H1 (cell line): Measurements from ENCODE around the gene DENND5B. TPM values are rescaled to one million over a fixed set of nuclear protein-coding genes. Genes with fewer than 3 reads are reported as not detected.

ENCODE experiments used
- CTCF ChIA-PET: fragments of 300-600 bp; sonication (Branson Sonifier 250); formaldehyde crosslinking; loops from one replicate; lab custom pipeline; 2021; ENCODE audit not compliant: partially characterized antibody; lab: Charles Lee
- POLR2A ChIA-PET: fragments of 300-600 bp; sonication (Branson Sonifier 250); formaldehyde crosslinking; loops from one replicate; lab custom pipeline; 2021; ENCODE audit warnings: inconsistent platforms; ENCODE audit not compliant: partially characterized antibody; lab: Charles Lee
- DNase-seq, 2 experiments: peaks; one replicate each; pipeline versions ENCODE4 v3.0.0 to v3.0.0-alpha.2; 2010 to 2022; ENCODE audit warnings: low spot score in 2 of 2, low read depth in 1 of 2, mixed read lengths in 1 of 2
- FAIRE-seq: peaks from 2 replicates; lab custom pipeline; 2011; peaks lifted over from hg19 to GRCh38; lab: Jason Lieb, UNC
- H2AFZ ChIP-seq: 2 replicates; pipeline ENCODE4 v1.8.1; 2012; ENCODE audit warnings: low read length, inconsistent platforms
- H2AK5ac ChIP-seq: 2 replicates; pipeline ENCODE4 v1.6.1; 2013; ENCODE audit warnings: low read depth, low read length
- H2BK120ac ChIP-seq: replicated peaks from 2 replicates; pipeline ENCODE3; 2013; ENCODE audit warnings: low read depth, low read length, inconsistent platforms
- H2BK12ac ChIP-seq: 2 replicates; pipeline ENCODE4 v1.6.1; 2013; ENCODE audit warnings: low read depth, low read length
- H2BK15ac ChIP-seq: 2 replicates; pipeline ENCODE4 v1.6.1; 2013; ENCODE audit warnings: low read length
- H2BK20ac ChIP-seq: 2 replicates; pipeline ENCODE4 v1.6.1; 2013; ENCODE audit warnings: low read length
- H2BK5ac ChIP-seq: 2 replicates; pipeline ENCODE4 v1.6.1; 2013; ENCODE audit warnings: low read depth, low read length
- H3K14ac ChIP-seq: 2 replicates; pipeline ENCODE4 v1.6.1; 2013; ENCODE audit warnings: inconsistent platforms; ENCODE audit not compliant: insufficient read length
- H3K18ac ChIP-seq: 2 replicates; pipeline ENCODE4 v1.6.1; 2013; ENCODE audit warnings: low read length; ENCODE audit errors: extremely low read depth
- H3K23ac ChIP-seq: 2 replicates; pipeline ENCODE4 v1.6.1; 2013; ENCODE audit warnings: inconsistent platforms; ENCODE audit not compliant: insufficient read length
- H3K23me2 ChIP-seq: 2 replicates; pipeline ENCODE4 v1.6.1; 2013; ENCODE audit warnings: low read depth, low read length
- H3K27ac ChIP-seq: 2 replicates; pipeline ENCODE4 v1.6.1; 2011; ENCODE audit warnings: low read depth, low read length, inconsistent platforms
- H3K27me3 ChIP-seq, 4 experiments: replicated peaks in 1 of 4; 1 replicate in 1 of 4; 2 replicates in 3 of 4; pipeline versions ENCODE4 v1.6.1 to v1.8.1; 2011 to 2013; ENCODE audit warnings: low read length in 3 of 4, mild to moderate bottlenecking in 3 of 4, inconsistent platforms in 2 of 4, mixed read lengths in 2 of 4, moderate library complexity in 1 of 4; ENCODE audit not compliant: control insufficient read depth in 3 of 4, insufficient read depth in 3 of 4; ENCODE audit errors: extremely low read depth in 1 of 4
- H3K36me3 ChIP-seq, 4 experiments: 2 replicates each; pipeline versions ENCODE4 v1.6.1 to v1.8.1; 2011 to 2013; ENCODE audit warnings: mild to moderate bottlenecking in 4 of 4, low read length in 3 of 4, moderate library complexity in 2 of 4, control low read depth in 1 of 4, inconsistent platforms in 1 of 4; ENCODE audit not compliant: insufficient read depth in 4 of 4, control insufficient read depth in 2 of 4
- H3K4ac ChIP-seq: replicated peaks from 2 replicates; pipeline ENCODE3; 2013; ENCODE audit warnings: low read length, low read depth, mixed read lengths, inconsistent platforms; ENCODE audit not compliant: insufficient read length
- H3K4me1 ChIP-seq, 4 experiments: replicated peaks in 1 of 4; 1 replicate in 1 of 4; 2 replicates in 3 of 4; pipeline versions ENCODE4 v1.6.1 to v1.8.1; 2011 to 2013; ENCODE audit warnings: low read length in 3 of 4, inconsistent platforms in 2 of 4, mixed read lengths in 1 of 4; ENCODE audit not compliant: insufficient read depth in 4 of 4, control insufficient read depth in 3 of 4
- H3K4me2 ChIP-seq, 2 experiments: 2 replicates each; pipeline versions ENCODE4 v1.6.1 to v1.8.1; 2011 to 2013; ENCODE audit warnings: low read depth in 2 of 2, low read length in 2 of 2, control low read depth in 1 of 2, inconsistent platforms in 1 of 2, mild to moderate bottlenecking in 1 of 2; ENCODE audit not compliant: insufficient read depth in 1 of 2
- H3K4me3 ChIP-seq, 4 experiments: fragments of 200-600, 300-600 bp in 1 of 4; sonication (generic), shearing (Covaris generic), sonication (Bioruptor Twin) in 1 of 4; 2 replicates each; pipeline versions ENCODE4 v1.5.1 to v1.8.1; 2011 to 2016; ENCODE audit warnings: low read length in 4 of 4, low read depth in 3 of 4, control low read depth in 2 of 4, inconsistent platforms in 2 of 4, mild to moderate bottlenecking in 2 of 4, mixed read lengths in 1 of 4, moderate library complexity in 1 of 4; ENCODE audit not compliant: insufficient read depth in 2 of 4; ENCODE audit errors: extremely low read depth in 1 of 4
- H3K56ac ChIP-seq: replicated peaks from 2 replicates; pipeline ENCODE3; 2013; ENCODE audit warnings: low read depth, mild to moderate bottlenecking, mixed read lengths, low read length, inconsistent platforms; ENCODE audit not compliant: insufficient read length
- H3K79me1 ChIP-seq: 2 replicates; pipeline ENCODE4 v1.6.1; 2013; ENCODE audit warnings: low read depth, low read length, control low read depth
- H3K79me2 ChIP-seq, 2 experiments: 2 replicates each; pipeline versions ENCODE4 v1.6.1 to v1.8.1; 2012 to 2013; ENCODE audit warnings: low read length in 2 of 2, mild to moderate bottlenecking in 2 of 2, inconsistent platforms in 1 of 2; ENCODE audit not compliant: insufficient read depth in 2 of 2, control insufficient read depth in 1 of 2
- H3K9ac ChIP-seq, 4 experiments: replicated peaks in 1 of 4; 1 replicate in 1 of 4; 2 replicates in 3 of 4; pipeline versions ENCODE4 v1.6.1 to v1.8.1; 2011 to 2013; ENCODE audit warnings: low read depth in 3 of 4, low read length in 3 of 4, control low read depth in 2 of 4, mild to moderate bottlenecking in 2 of 4, moderate library complexity in 2 of 4, inconsistent platforms in 1 of 4; ENCODE audit errors: extremely low read depth in 1 of 4
- H3K9me3 ChIP-seq, 2 experiments: 2 replicates each; pipeline versions ENCODE4 v1.6.1 to v1.8.1; 2012 to 2013; ENCODE audit warnings: mild to moderate bottlenecking in 2 of 2, moderate library complexity in 2 of 2, control low read depth in 1 of 2, inconsistent platforms in 1 of 2, low read depth in 1 of 2, low read length in 1 of 2, mixed read lengths in 1 of 2; ENCODE audit not compliant: insufficient read depth in 2 of 2
- H4K20me1 ChIP-seq, 2 experiments: replicated peaks in 1 of 2; 2 replicates each; pipeline versions ENCODE3 to v1.8.1; 2011 to 2013; ENCODE audit warnings: inconsistent platforms in 2 of 2, low read length in 2 of 2, mild to moderate bottlenecking in 1 of 2; ENCODE audit not compliant: insufficient read depth in 2 of 2, control insufficient read depth in 1 of 2
- H4K5ac ChIP-seq: 2 replicates; pipeline ENCODE4 v1.6.1; 2013; ENCODE audit warnings: low read length, low read depth, mixed read lengths, inconsistent platforms; ENCODE audit not compliant: insufficient read length
- H4K8ac ChIP-seq: 2 replicates; pipeline ENCODE4 v1.8.0; 2013; ENCODE audit warnings: mild to moderate bottlenecking, moderate library complexity, low read length, inconsistent platforms; ENCODE audit not compliant: insufficient read depth; ENCODE audit errors: extremely low read depth
- H4K91ac ChIP-seq: replicated peaks from 2 replicates; pipeline ENCODE3; 2013; ENCODE audit warnings: low read length, mixed read lengths, inconsistent platforms; ENCODE audit not compliant: insufficient read length
- ASH2L ChIP-seq: fragments of 200-600, 300-600 bp; sonication (generic); IDR thresholded peaks from one replicate; pipeline ENCODE4 v1.7.1; 2017; ENCODE audit warnings: low read length
- BACH1 ChIP-seq: IDR thresholded peaks from 2 replicates; pipeline ENCODE4 v1.6.1; 2012; ENCODE audit warnings: low read length, improper control_type of control experiment
- BCL11A ChIP-seq, 2 experiments: IDR thresholded peaks; one replicate each; pipeline ENCODE4 v1.6.1; 2011; ENCODE audit warnings: low read depth in 2 of 2, low read length in 2 of 2, mild to moderate bottlenecking in 2 of 2
- CBX8 ChIP-seq: fragments of 300-800, 300-1000 bp; sonication (generic); IDR thresholded peaks from 2 replicates; pipeline ENCODE4 v1.7.1; 2016; ENCODE audit warnings: low read depth, low read length, borderline replicate concordance
- EP300 ChIP-seq, 2 experiments: IDR thresholded peaks; 1 replicate in 1 of 2; 2 replicates in 1 of 2; pipeline ENCODE4 v1.6.1; 2011 to 2012; ENCODE audit warnings: low read depth in 2 of 2, low read length in 2 of 2, mild to moderate bottlenecking in 2 of 2, borderline replicate concordance in 1 of 2, inconsistent platforms in 1 of 2, moderate library complexity in 1 of 2
- JUND ChIP-seq: IDR thresholded peaks from 2 replicates; pipeline ENCODE4 v1.6.1; 2011; ENCODE audit warnings: mild to moderate bottlenecking, improper control_type of control experiment, low read length
- RAD21 ChIP-seq, 2 experiments: IDR thresholded peaks in 1 of 2; conservative IDR thresholded peaks in 1 of 2; 2 replicates each; pipeline ENCODE4 v1.6.1; 2011; ENCODE audit warnings: low read depth in 2 of 2, low read length in 2 of 2, improper control_type of control experiment in 1 of 2, inconsistent platforms in 1 of 2, mild to moderate bottlenecking in 1 of 2, moderate library complexity in 1 of 2
- RFX5 ChIP-seq: IDR thresholded peaks from 2 replicates; pipeline ENCODE4 v1.6.1; 2011; ENCODE audit warnings: low read depth, low read length, improper control_type of control experiment, borderline replicate concordance
- SP1 ChIP-seq: IDR thresholded peaks from 2 replicates; pipeline ENCODE4 v1.6.1; 2011; ENCODE audit warnings: low read depth, low read length
- TCF12 ChIP-seq: IDR thresholded peaks from 2 replicates; pipeline ENCODE4 v1.6.1; 2011; ENCODE audit warnings: low read depth, mild to moderate bottlenecking, low read length
- TEAD4 ChIP-seq: IDR thresholded peaks from 2 replicates; pipeline ENCODE4 v1.6.1; 2012; ENCODE audit warnings: low read depth, low read length, inconsistent platforms, mixed read lengths
- WGBS, 2 experiments: shearing (Covaris generic) in 1 of 2; methylation state at CpG; one replicate each; pipeline versions ENCODE4 v1.1.6 to v1.1.7; 2013 to 2015; ENCODE audit warnings: low lambda C conversion rate in 2 of 2, mixed read lengths in 2 of 2, inconsistent platforms in 1 of 2, low coverage in 1 of 2, missing lambda C conversion rate in 1 of 2; ENCODE audit not compliant: insufficient replicate concordance in 2 of 2, insufficient coverage in 1 of 2, insufficient read length in 1 of 2; ENCODE audit errors: extremely low coverage in 1 of 2, missing lambda C conversion rate in 1 of 2; 5-methylcytosine and 5-hydroxymethylcytosine counted together
- polyA plus RNA-seq, 7 experiments: library from polyadenylated mRNA; depleted of rRNA in 3 of 7; stranded (reverse) in 5 of 7; unstranded in 2 of 7; fragments of >200 nt in 5 of 7; fragments of 200-250 nt in 2 of 7; gene quantifications; 1 replicate in 5 of 7; 2 replicates in 1 of 7; 4 replicates in 1 of 7; pipeline versions ENCODE4 v1.2.1 to v1.2.3, GENCODE V29; 2011 to 2013; ENCODE audit warnings: missing spikeins in 2 of 7, mixed read lengths in 2 of 7
- total RNA-seq: library from RNA; stranded (reverse); fragmentation: NEBNext Ultra II Directional; extraction: Animal tissue kit (Norgen Biotek cat#: 25700); gene quantifications from 2 replicates; pipeline ENCODE4 v1.2.1, GENCODE V29; 2021
- TF ChIP-seq, protein P1 (sequence below), 3 experiments: IDR thresholded peaks; 1 replicate in 2 of 3; 2 replicates in 1 of 3; pipeline versions ENCODE4 v1.5.1 to v1.6.1; 2011; ENCODE audit warnings: low read length in 3 of 3, mild to moderate bottlenecking in 3 of 3, inconsistent platforms in 2 of 3, low read depth in 1 of 3, moderate library complexity in 1 of 3; ENCODE audit not compliant: insufficient read depth in 1 of 3; ENCODE audit errors: control extremely low read depth in 1 of 3

The DENND5B gene
- total and polyA plus RNA-seq, 2 of the 8 experiments (the other 6 are each of a cell fraction or from before 2014, with no cell fraction given) = 13.4 to 20.2 TPM

DNA sequence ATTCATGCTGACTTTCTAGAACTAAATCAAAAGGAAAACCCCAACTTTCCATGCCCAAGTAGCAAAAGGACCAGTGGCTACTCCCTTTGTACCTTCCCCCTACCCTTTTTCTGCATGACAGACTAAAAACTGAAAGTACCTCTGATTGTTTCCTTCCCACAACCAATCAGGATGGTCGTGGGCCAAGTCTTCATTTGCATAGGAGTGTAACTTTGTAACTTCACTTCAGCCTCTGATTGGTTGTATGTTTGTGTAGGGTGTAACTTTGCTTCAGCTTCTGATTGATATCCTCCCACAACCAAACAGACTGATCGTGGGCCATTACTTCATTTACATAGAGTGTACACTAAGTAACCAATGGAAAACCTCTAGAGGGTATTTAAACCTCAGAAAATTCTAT is 96.5 kb downstream of the DENND5B start:
- peaks cover 0 to 2% of the 10 kb centered on the region in 2 experiments; a peak in 1 of 4 replicates for H3K79me2 ChIP-seq
- no peak overlapping the region for H3K4me2 ChIP-seq
- no peak overlapping the region for H2AK5ac ChIP-seq
- H3K9me3 ChIP-seq = no peaks in the 10 kb centered on the region
- POLR2A ChIA-PET = interaction anchor here (0.6 to 0.9 kb wide), 2 partner anchors 21 to 103 kb away, joined by 3 to 4 read pairs; no protein-coding TSS in a partner anchor
- no peaks in the 10 kb centered on the region for H4K20me1 ChIP-seq
- H4K5ac ChIP-seq = no peak overlapping the region
- H3K14ac ChIP-seq = no peak overlapping the region
- H3K79me1 ChIP-seq = no peaks in the 10 kb centered on the region
- peaks cover 0 to 10% (median 3%) of the 10 kb centered on the region in 4 experiments; a peak in 4 of 7 replicates for H3K4me1 ChIP-seq
- H3K9ac ChIP-seq = no peak overlapping the region
- no peaks in the 10 kb centered on the region for H3K36me3 ChIP-seq
- no peak overlapping the region for H3K27ac ChIP-seq
- H2AFZ ChIP-seq = no peak overlapping the region
- CTCF ChIA-PET = interaction anchor here (0.6 kb wide), 1 partner anchor 103 kb away, joined by 4 read pairs; no protein-coding TSS in a partner anchor
- no peak overlapping the region for H3K56ac ChIP-seq
- H3K23ac ChIP-seq = no peak overlapping the region
- H2BK20ac ChIP-seq = no peak overlapping the region
- no peaks in the 10 kb centered on the region; the same call in 1 of the 2 replicates for H3K23me2 ChIP-seq
- FAIRE-seq (no peak), DNase-seq (no peak)
- no peak overlapping the region for H2BK5ac ChIP-seq
- no peak overlapping the region for H3K4me3 ChIP-seq
- H2BK12ac ChIP-seq = no peak overlapping the region
- H2BK15ac ChIP-seq = no peak overlapping the region
- no peak overlapping the region for H3K4ac ChIP-seq
- TF ChIP-seq, protein P1, sequence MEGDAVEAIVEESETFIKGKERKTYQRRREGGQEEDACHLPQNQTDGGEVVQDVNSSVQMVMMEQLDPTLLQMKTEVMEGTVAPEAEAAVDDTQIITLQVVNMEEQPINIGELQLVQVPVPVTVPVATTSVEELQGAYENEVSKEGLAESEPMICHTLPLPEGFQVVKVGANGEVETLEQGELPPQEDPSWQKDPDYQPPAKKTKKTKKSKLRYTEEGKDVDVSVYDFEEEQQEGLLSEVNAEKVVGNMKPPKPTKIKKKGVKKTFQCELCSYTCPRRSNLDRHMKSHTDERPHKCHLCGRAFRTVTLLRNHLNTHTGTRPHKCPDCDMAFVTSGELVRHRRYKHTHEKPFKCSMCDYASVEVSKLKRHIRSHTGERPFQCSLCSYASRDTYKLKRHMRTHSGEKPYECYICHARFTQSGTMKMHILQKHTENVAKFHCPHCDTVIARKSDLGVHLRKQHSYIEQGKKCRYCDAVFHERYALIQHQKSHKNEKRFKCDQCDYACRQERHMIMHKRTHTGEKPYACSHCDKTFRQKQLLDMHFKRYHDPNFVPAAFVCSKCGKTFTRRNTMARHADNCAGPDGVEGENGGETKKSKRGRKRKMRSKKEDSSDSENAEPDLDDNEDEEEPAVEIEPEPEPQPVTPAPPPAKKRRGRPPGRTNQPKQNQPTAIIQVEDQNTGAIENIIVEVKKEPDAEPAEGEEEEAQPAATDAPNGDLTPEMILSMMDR (IDR thresholded peaks at IDR 0.05; ENCODE audit: control extremely low read depth in 1 of 3, insufficient read depth in 1 of 3, low read depth in 1 of 3, low read length in 3 of 3) = no peak
- no peak for TF ChIP-seq CBX8
- TF ChIP-seq JUND = no peak
- no peak for TF ChIP-seq EP300 (IDR thresholded peaks at IDR 0.05; ENCODE audit: borderline replicate concordance in 1 of 2, low read depth in 2 of 2, low read length in 2 of 2)
- no peak for TF ChIP-seq TEAD4
- no peak for TF ChIP-seq RFX5
- no peak for TF ChIP-seq BACH1
- TF ChIP-seq ASH2L = no peak
- no peak for TF ChIP-seq SP1
- no peak for TF ChIP-seq TCF12
- no peak for TF ChIP-seq RAD21 (IDR thresholded peaks at IDR 0.05 in 1 of 2, conservative IDR thresholded peaks at IDR 0.05 in 1 of 2; ENCODE audit: low read depth in 2 of 2, low read length in 2 of 2)
- no peak for TF ChIP-seq BCL11A (IDR thresholded peaks at IDR 0.05; ENCODE audit: low read depth in 2 of 2, low read length in 2 of 2)
- no peaks in the 10 kb centered on the region for H3K27me3 ChIP-seq
- H4K91ac ChIP-seq = no peak overlapping the region
- WGBS, 2 experiments = 87% methylated on average over 2 of the region's 2 CpGs; no CpG with 5 or more reads in 1 of the 2 experiments
- no peak overlapping the region for H3K18ac ChIP-seq
- no peak overlapping the region for H4K8ac ChIP-seq
- H2BK120ac ChIP-seq = no peak overlapping the region
